Measurements from ENCODE around the gene SMCR8. TPM values are rescaled to one million over a fixed set of nuclear protein-coding genes. Genes with fewer than 3 reads are reported as not detected.

SMCR8 gene
- total RNA-seq = 15.3 and 19.6 TPM in 2 replicates

GRCh38 chr17:18314731-18315561 is at the start of gene SMCR8, which contains the start of gene TOP3A:
Gene SMCR8, plus strand, starts transcription at chr17:18315293. Its CDS starts 497 bp downstream, at chr17:18315790.
Gene TOP3A, minus strand, starts transcription at chr17:18314994. Its CDS starts 216 bp downstream, at chr17:18314778.

GRCh38 chr17:18363101-18364049 is 48.3 kb downstream of the SMCR8 start, which contains the start of gene SHMT1:
Gene SHMT1, minus strand, starts transcription at chr17:18363550. Its CDS starts 7,569 bp downstream, at chr17:18355981.

Other genes starting within 250 kb of the SMCR8 start
- gene DRG2, start 227.3 kb upstream of the SMCR8 start, total RNA-seq = 33.4 and 48.9 TPM in 2 replicates
- gene MYO15A, start 206.5 kb upstream of the SMCR8 start, total RNA-seq = 2.0 and 2.1 TPM in 2 replicates
- 98.5 and 149 TPM in 2 replicates for gene ALKBH5, start 131.5 kb upstream of the SMCR8 start, total RNA-seq
- 50.0 and 51.0 TPM in 2 replicates for gene LLGL1, start 89.7 kb upstream of the SMCR8 start, total RNA-seq
- gene FLII, start 56.6 kb upstream of the SMCR8 start, total RNA-seq = 139 and 481 TPM in 2 replicates
- 18.1 and 76.3 TPM in 2 replicates for gene MIEF2, start 54.6 kb upstream of the SMCR8 start, total RNA-seq
- gene TOP3A, start 299 bp upstream of the SMCR8 start, total RNA-seq = 29.1 and 42.1 TPM in 2 replicates
- 2.0 and 8.5 TPM in 2 replicates for gene SHMT1, start 48.3 kb downstream of the SMCR8 start, total RNA-seq
- 0.11 TPM in 1 of 2 replicates, not detected in the other for gene EVPLL, start 62.5 kb downstream of the SMCR8 start, total RNA-seq
- gene LGALS9C, start 161.5 kb downstream of the SMCR8 start, total RNA-seq = 0.98 TPM in 1 of 2 replicates, not detected in the other